C4-2B (cell line): ENCODE results near the gene ZNF320.
"Not testable (repeated sequence)": the region's sequence is repeated elsewhere in the genome, so short reads cannot be mapped to it uniquely, and the experiment has no call there.

ENCODE experiments used
- H3K27ac ChIP-seq: fragments of 450-650 bp; 2 replicates; pipeline ENCODE4 v1.5.1; 2017
- ZFX ChIP-seq: fragments of 450-650 bp; IDR thresholded peaks from 2 replicates; pipeline ENCODE4 v1.6.1; 2017
- TF ChIP-seq, protein P1 (sequence below): fragments of 450-650 bp; conservative IDR thresholded peaks from 2 replicates; pipeline ENCODE4 v1.5.1; 2017; ENCODE audit warnings: mild to moderate bottlenecking

Gene ZNF320

DNA sequence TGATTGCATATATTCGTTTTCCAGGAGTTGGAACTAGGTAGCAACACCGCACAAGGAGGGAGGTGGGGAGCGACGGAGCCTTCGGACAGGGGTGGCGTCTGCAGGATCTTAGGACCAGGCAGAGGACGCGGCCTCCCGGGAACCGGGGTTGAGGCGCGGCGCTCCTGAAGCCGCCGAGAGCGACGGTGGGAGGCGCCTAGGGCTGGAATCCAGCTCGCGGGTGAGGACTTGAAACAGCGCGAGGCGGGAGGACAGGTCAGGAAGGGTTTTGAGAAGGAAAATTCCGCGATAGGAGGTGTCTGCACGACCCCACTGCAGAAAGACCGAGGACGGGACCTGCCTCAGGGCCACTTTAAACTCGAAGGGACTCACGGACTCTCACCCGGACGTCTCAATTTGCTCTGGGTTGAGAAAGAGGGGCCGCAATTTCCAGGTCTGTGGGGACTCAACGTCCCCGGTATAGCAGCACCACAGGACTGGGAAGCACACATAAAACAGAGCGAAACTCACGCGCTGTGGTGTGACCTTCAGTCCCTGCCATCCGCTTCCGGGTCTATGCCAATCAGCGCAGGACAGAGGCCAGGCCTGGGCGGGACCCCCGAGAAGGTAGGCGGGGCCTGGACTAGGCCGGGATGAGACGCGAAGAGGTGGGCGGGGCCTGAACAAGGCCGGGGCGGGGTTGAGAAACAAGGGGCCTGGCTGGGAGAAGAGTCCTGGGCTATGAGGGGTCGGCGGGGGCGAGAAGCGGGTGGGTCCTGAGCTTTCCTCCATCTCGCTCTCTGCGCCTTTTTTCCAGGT, at the start of gene ZNF320:
Gene ZNF320 (minus strand): TSS at position 498 of the 798 bp plus-strand sequence. CDS start 7,380 bp downstream, outside the sequence.
- peak within 1 kb of the TSS; percentile 97 for H3K27ac ChIP-seq

DNA sequence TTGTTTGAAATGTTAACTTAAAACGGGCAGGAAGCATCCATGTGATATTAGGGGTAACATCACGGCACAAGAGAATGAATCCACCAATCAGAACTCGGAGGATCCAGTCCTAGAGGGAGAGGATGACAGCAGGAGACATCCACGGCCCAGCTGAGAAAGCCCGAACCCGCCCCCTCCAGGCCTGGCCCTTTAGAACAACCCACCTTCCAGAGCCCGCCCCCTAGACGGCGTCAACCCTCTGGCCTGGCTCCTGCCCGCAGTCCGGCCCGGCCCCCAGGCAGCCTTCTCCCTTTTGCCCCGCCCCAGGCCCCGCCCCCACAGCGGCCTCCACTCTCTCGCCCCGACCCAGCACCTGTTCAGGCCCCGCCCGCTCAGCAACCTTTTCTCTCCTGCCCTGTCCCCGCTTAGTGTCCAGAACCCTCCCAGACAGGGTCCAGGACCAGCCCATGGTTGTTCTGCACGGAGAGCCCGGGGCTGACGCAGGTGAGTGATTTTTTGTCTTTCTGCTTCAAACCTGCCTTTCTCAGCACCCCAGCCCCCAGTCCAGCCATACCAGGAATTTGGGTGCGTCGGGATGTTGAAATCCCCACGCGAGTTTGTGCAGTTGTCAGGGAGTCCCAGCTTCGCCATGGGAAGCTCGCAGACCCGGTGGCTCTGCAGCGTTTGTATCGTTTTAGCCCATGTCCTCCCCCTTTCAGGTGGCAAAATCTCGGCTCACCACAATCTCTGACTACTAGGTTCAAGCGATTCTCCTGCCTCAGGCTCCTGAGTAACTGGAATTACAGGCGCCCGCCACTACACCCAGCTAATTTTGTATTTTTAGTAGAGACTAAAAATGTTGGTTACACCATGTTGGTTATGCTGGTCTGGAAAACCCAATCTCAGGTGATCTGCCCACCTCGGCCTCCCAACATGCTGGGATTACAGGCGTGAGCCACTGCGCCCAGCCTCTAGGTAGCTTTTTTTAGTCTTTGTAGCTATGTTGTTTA, 49.2 kb upstream of the ZNF320 start:
- H3K27ac ChIP-seq = no peak overlapping the region
- TF ChIP-seq, protein P1, sequence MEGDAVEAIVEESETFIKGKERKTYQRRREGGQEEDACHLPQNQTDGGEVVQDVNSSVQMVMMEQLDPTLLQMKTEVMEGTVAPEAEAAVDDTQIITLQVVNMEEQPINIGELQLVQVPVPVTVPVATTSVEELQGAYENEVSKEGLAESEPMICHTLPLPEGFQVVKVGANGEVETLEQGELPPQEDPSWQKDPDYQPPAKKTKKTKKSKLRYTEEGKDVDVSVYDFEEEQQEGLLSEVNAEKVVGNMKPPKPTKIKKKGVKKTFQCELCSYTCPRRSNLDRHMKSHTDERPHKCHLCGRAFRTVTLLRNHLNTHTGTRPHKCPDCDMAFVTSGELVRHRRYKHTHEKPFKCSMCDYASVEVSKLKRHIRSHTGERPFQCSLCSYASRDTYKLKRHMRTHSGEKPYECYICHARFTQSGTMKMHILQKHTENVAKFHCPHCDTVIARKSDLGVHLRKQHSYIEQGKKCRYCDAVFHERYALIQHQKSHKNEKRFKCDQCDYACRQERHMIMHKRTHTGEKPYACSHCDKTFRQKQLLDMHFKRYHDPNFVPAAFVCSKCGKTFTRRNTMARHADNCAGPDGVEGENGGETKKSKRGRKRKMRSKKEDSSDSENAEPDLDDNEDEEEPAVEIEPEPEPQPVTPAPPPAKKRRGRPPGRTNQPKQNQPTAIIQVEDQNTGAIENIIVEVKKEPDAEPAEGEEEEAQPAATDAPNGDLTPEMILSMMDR = no peak
- no peak for TF ChIP-seq ZFX

More for the DNA sequence above, at the start of gene ZNF320:
- TF ChIP-seq, protein P1 = no peak
- TF ChIP-seq ZFX = peak; percentile 55

DNA sequence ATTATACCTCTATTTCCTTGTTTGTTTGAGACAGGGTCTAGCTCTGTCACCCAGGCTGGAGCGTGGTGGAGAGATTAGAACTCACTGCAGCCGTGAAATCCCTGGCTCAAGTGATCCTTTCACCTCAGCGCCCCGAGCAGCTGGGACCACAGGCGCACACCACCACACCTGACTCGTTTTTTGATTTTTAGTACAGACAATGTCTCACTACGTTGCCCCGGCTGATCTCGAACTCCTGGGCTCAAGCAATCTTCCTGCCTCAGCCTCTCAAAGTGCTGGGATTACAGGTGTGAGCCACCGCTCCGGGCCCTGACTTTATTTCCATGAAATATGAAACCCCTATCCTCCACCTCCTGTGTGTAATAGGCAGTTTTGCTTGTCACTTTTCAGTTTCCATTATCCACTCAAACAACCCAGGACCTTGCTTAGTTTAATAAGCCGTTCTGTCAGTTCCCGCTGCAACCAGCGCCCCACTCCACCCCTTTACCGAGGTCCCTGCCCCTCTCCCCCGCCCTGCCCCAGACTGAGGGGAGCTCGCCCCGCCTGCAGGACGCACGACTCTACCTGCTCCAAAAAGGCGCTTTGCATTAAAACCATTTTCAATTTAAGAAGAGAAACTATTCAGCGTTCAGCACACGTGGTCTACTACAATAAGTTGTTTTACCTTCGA, 48.4 kb upstream of the ZNF320 start:
- no peak overlapping the region for H3K27ac ChIP-seq
- TF ChIP-seq ZFX = no peak
- TF ChIP-seq, protein P1 = no peak

DNA sequence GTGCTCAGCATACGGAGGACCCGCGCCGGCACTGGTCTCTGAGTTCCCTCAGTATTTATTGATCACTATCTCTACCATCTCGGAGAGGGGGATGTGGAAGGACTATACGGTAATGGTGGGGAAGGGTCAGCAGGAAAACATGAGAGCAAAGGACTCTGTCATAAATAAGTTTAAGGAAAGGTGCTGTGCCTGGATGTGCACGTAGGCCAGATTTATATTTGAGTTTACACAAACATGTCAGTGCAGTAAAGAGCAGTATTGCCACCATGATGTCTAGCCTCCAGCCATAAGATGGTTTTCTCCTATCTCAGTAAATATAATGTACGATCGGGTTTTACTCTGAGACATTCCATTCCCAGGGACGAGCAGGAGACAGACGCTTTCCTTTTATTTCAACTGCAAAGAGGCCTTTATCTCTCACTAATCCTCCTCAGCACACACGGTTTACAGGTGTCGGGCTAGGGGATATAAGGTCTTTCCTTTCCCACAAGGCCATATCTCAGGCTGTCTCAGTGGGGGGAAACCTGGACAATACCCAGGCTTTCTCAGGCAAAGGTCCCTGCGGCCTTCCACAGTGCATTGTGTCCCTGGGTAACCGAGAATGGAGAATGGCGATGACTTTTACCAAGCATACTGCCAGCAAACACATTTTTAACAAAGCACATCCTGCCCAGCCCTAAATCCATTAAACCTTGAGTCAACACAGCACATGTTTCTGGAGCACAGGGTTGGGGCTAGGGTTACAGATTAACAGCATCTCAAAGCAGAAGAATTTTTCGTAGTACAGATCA, 47.5 kb upstream of the ZNF320 start:
- not testable (repeated sequence) for H3K27ac ChIP-seq

DNA sequence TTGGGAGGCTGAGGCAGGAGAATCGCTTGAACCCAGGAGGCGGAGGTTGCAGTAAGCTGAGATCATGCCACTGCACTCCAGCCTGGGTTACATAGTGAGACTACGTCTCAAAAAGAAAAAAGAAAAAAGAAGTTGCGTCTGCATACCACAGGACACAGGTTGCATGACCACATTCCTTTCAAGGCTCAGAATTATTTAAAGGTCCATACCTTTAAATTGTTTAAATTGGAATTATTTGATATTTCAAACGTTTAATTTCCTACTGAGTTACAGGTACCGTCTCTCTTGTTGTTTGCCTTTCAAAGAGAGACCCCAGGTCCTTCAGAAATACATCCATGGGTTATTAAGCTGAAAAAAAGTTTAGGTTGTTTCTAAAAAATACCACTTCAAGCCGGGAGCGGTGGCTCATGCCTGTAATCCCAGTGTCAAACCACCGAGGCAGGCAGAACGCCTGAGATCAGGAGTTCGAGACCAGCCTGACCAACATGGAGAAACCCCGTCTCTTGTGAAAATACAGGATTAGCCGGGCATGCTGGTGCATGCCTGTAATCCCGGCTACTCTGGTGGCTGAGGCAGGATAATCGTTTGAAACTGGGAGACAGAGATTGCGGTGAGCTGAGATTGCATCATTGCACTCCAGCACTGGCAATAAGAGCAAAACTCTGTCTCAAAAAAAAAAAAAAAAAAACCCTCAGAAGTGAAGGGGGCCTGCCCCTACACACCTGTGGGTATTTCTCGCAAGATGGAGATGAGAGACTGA, 46.6 kb upstream of the ZNF320 start:
- TF ChIP-seq, protein P1 = no peak
- no peak for TF ChIP-seq ZFX
- no peak overlapping the region for H3K27ac ChIP-seq

DNA sequence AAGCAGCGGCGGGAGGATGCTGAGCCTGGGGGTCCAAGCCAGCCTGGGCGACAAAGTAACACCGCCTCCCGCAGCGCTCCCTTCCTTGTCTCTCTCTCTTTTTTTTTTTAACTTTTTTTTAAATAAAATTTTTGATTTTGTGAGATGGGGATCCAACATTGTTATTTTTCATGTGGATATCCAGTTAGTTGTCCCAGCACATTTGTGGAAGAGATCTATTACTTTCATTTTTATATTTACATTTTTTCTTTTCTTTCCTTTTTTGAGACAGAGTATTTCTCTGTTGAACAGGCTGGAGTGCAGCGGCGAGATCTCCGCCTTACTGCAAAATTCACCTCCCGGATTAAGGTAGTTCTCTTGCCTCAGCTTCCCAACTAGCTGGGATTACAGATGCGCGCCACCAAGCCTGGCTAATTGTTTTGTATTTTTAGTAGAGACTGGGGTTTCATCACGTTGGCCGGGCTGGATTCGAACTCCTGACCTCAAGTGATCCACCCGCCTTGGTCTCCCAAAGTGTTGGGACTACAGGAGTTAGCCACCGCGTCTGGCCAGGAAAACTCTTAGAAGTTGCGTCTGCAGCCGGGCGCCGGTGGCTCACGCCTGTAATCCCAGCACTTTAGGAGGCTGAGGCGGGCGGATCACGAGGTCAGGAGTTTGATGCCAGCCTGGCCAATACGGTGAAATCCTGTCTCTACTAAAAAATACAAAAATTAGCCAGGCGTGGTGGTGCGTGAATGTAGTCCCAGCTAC, 45.9 kb upstream of the ZNF320 start:
- TF ChIP-seq, protein P1 = no peak
- no peak for TF ChIP-seq ZFX
- H3K27ac ChIP-seq = no peak overlapping the region
